Mononuclear cell (primary cell): ENCODE measurements around the gene TNNI3. TPM values are rescaled to one million over a fixed set of nuclear protein-coding genes. Genes with fewer than 3 reads are reported as not detected.

ENCODE experiments used
- H3K27me3 ChIP-seq: 2 replicates; pipeline ENCODE4 v1.6.0; 2011; ENCODE audit warnings: low read length, control low read depth; ENCODE audit not compliant: insufficient read depth
- H3K4me1 ChIP-seq: 2 replicates; pipeline ENCODE4 v1.5.1; 2011; ENCODE audit warnings: mild to moderate bottlenecking, low read length, control low read depth; ENCODE audit not compliant: insufficient read depth
- H3K4me3 ChIP-seq: 2 replicates; pipeline ENCODE4 v1.5.1; 2011; ENCODE audit warnings: mild to moderate bottlenecking, low read length, moderate library complexity
- H3K9me3 ChIP-seq: 2 replicates; pipeline ENCODE4 v1.5.1; 2011; ENCODE audit warnings: low read depth, mild to moderate bottlenecking, control low read depth, low read length
- total RNA-seq: library from RNA; depleted of rRNA; stranded (reverse); fragments of >200 nt; gene quantifications from one replicate; pipeline ENCODE4 v1.2.3, GENCODE V29; 2012

Gene TNNI3
- total RNA-seq, 1 donor = not detected

DNA sequence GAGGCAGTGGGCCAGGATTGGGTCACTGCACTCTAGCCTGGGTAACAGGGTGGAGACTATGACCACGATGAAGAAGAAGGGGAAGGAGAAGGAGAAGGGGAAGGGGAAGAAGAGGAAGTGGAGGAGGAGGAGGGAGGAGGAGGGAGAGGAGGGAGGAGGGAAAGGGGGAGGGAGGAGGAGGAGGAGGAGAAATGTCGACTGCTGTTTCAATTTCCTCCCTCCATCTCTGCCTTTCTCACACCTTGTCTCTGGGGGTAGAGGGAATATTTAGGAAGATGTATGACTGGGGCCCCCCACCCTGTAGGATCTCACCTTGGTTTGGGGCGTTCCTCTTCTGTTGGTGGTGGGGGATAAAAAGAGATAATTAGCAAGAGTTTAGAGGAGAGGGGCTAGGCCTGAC lies 12.3 kb downstream of the TNNI3 start:
- H3K9me3 ChIP-seq = no peaks in the 10 kb centered on the region
- H3K27me3 ChIP-seq = peaks cover 16% of the 10 kb centered on the region
- no peak overlapping the region for H3K4me3 ChIP-seq
- H3K4me1 ChIP-seq = peaks cover 11% of the 10 kb centered on the region

DNA sequence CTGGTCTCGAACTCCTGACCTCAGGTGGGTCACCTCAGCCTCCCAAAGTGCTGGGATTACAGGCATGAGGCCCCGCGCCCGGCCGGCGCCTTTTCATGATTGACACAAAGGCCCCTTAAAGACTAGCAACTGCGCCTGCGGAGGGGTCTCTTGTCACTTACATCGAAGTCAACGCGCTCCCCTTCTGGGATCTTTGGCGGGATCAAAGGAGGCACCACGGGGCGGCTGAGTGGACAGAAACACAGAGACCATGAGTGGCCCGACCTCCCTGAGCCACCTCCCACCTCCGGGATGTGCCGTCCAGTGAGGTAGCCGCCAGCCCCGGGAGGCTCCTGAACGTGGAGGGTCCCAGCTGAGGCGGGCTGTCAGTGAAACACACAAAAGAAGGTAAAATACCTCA lies 15.8 kb downstream of the TNNI3 start:
- H3K9me3 ChIP-seq = no peaks in the 10 kb centered on the region
- peaks cover 11% of the 10 kb centered on the region for H3K4me1 ChIP-seq
- H3K27me3 ChIP-seq = peaks cover 16% of the 10 kb centered on the region
- H3K4me3 ChIP-seq = no peak overlapping the region

DNA sequence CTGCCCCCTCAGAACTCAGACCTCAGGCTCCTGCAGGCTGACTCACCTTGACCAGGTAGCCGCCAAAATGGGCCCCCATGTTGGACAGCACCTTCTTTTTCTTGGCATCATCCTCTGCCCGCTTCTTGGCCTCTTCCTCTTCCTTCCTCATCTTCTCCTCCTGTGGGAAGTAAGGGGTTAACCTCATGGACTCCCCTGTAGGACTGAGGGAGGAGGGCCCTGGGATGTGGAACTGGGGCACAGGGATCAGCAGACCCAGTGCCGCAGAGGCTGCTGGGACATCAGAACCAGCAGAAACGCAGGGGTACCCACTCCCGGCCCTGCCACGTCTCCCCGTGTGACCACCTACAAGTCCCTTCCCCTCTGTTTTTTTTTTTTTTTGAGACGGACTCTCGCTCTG lies 19.6 kb downstream of the TNNI3 start:
- H3K4me1 ChIP-seq = no peaks in the 10 kb centered on the region
- peaks cover 7% of the 10 kb centered on the region for H3K27me3 ChIP-seq
- H3K9me3 ChIP-seq = no peaks in the 10 kb centered on the region
- H3K4me3 ChIP-seq = no peak overlapping the region

DNA sequence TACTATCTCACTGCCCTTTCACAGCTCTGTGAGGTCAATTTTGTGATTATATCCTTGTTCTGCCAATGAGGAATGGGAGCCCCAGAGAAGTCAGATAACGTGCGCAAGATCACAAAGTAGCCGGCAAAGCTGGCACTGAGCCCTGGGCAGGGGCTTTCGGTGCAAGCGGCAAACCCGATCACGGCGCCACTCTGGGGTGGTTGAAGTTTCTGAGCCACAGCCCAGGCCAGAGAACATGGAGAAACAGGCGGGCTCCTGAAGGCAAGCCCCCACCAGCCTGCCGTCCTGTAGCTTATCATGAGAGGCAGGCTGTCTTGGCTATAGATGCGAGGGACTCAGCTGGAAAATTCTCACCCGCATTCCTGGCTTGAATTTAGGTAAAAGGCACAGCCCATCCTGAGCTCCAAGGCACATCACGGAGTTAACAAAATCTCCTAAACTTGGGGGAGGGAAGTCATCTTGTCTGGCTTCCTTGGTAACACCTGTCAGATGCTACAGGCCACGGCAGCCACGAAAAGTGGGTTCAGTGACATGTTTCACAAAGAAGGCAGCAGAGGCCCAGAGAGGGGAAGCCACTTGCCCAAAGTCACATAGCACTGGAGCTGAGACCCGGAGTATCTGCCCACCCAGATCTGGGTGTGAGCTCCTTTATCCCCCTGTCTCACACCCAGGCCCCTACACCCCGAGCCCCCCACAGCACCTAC lies 21.0 kb downstream of the TNNI3 start:
- Histone ChIP-seq H3K4me1 (no peaks in the 10 kb centered on the region), H3K4me3 (no peak overlapping the region), H3K9me3 (no peaks in the 10 kb centered on the region), H3K27me3 (peaks cover 3% of the 10 kb centered on the region)

DNA sequence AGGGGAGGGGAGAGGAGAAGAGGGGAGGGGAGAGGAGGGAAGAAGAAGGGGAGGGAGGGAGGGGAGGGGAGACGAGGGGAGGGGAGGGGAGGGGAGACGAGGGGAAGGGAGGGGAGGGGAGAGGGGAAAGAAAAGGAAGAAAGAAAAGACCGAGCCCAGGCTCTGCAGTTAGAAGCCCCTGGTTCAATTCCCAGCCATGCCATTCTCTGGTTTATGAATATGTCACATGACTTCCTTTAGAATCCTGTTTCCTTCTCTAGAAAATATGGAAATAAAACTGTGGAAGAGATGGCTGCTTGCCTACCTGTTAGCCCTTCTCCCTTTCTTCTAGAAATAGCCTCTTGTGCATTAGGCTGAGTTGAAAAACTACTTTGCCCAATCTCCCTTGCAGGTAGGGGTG lies 22.8 kb downstream of the TNNI3 start:
- H3K9me3 ChIP-seq = no peaks in the 10 kb centered on the region
- H3K4me1 ChIP-seq = no peaks in the 10 kb centered on the region
- H3K27me3 ChIP-seq = peaks cover 7% of the 10 kb centered on the region
- no peak overlapping the region for H3K4me3 ChIP-seq

DNA sequence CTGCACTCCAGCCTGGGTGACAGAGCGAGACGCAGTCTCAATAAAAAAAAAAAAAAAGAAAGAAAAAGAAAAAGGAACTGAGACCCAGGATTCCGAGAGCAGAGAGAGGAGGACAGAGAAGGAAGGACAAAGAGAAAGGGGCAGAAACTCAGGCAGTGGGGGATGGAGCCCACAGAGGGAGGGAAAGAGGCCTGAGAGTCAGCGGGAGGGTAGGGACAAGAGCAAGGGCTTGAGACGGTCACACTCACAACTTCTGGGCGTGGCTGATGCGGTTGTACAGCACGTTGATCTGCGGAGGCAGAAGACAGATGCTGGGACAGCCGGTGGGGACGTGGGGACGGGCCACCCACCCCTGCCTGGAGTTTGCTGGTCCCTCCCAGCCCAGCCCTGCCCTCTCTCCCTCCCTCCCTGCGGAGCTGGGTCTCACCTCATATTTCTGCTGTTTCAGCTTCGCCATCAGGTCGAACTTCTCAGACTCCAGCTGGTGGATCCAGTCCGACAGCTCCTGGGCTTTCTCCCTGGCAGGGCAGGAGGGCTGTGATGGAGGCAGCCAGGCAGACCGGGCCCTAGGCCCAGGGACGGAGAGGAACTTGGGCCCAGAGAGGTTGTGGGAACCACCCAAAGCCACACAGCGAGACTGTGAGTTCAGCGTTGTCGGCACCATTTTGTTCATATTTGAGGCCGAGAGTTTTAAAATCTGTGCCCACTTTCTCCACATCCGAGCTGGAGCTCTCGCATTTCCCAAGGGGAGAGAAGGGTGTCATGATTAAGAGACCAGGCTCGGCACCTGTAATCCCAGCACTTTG lies 23.7 kb downstream of the TNNI3 start:
- Histone ChIP-seq H3K4me1 (no peaks in the 10 kb centered on the region), H3K9me3 (no peaks in the 10 kb centered on the region), H3K27me3 (peaks cover 7% of the 10 kb centered on the region)

DNA sequence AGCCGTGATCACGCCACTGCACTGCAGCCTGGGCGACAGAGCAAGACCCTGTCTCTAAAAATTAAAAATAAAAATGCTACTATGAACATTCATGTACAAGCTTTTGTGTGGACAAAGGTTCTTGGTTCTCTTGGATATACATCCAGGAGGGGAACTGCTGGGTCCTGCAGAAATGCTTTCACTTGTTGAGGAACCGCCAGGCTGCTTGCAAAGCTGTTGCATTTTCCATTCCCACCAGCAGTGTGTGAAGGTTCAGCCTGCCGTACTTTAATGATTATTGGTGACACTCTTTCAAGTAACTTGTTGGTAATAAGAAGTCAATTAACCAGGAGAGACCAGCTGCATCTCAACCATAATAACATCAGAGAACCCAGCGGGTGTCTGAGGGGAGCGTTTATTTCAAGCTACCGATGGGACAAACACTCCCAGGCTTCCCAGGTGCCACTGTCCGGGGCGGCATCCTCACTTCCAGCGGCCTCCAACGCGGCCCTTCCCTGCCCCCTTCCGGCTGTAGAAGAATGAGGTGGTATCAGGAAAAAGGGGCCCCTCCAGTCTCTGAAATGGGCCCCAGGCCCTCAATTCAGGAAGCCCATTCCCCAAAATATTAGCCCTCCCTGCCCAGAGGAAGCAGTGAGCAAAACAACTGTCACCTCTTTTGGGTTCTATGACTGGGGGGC lies 24.9 kb downstream of the TNNI3 start:
- Histone ChIP-seq H3K27me3 (peaks cover 7% of the 10 kb centered on the region), H3K4me3 (no peak overlapping the region), H3K9me3 (no peaks in the 10 kb centered on the region), H3K4me1 (no peaks in the 10 kb centered on the region)

More for the DNA sequence above, 23.7 kb downstream of the TNNI3 start:
- H3K4me3 ChIP-seq = no peak overlapping the region

DNA sequence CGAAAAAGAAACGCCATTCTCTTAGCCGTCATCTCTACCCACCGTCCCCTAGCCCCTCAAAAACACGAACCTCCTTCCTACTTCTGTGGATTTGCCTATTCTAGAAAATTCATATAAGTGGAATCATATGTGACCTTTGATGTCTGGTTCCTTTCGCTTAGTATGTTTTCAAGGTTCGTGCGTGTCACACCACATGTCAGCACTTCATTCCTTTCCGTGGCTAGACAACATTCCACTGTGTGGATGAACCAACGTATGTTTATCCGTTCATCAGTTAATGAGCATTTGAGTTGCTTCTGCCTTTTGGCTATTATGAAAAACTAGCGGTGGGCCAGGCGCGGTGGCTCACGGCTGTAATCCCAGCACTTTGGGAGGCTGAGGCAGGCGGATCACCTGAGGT lies 26.1 kb downstream of the TNNI3 start:
- Histone ChIP-seq H3K27me3 (peaks cover 7% of the 10 kb centered on the region), H3K4me3 (no peak overlapping the region), H3K9me3 (no peaks in the 10 kb centered on the region), H3K4me1 (no peaks in the 10 kb centered on the region)

DNA sequence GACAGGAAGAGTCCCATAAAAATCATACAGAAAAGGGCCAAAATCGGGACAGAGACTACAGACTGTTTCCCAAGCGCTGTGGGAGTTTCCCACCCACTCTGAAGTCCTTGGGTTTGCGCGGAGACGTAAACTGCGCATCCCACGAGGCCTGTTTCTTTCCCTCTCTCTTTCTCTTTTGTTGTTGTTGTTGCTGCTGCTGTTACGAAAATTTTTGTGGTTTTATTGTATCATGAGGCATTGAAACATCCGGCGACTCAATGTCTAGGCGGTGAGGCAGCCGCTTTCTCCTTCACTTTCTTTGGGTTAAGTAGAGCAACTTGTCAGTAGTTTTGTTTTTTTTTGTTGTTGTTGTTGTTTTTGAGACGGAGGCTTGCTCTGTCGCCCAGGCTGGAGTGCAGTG lies 38.5 kb downstream of the TNNI3 start:
- no peak overlapping the region for H3K4me3 ChIP-seq
- H3K27me3 ChIP-seq = no peaks in the 10 kb centered on the region
- H3K9me3 ChIP-seq = no peaks in the 10 kb centered on the region
- peaks cover 30% of the 10 kb centered on the region for H3K4me1 ChIP-seq

DNA sequence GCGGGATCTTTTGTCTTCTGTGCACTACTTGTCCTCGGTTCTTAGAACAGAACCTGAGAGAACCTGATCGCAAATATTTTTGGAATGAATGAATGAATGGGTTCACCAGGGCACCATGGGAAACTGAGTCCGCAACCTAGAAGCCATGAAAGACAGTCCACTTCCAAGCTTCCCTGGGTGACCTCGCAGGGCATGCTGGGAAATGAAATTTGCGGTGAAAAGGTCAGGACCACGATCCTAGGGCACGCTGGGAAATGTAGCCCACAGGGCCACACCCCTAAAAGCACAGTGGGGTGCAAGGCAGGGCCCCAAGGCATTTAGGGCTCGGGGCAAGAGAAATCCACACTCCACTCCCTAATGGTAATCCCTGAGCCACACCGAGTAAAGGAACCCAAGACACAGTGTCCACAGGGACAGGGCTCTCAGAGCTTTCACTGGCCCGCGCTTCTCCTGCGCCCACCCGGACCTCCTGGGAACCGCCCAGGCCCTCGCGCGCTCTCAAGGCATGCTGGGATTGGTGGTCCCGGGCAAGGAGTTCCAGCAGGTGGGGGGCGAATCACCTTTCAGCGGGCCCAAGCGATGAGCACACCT lies 39.0 kb downstream of the TNNI3 start:
- peaks cover 30% of the 10 kb centered on the region for H3K4me1 ChIP-seq
- peak overlapping the region; percentile 60 for H3K4me3 ChIP-seq
- no peaks in the 10 kb centered on the region for H3K27me3 ChIP-seq
- H3K9me3 ChIP-seq = no peaks in the 10 kb centered on the region

DNA sequence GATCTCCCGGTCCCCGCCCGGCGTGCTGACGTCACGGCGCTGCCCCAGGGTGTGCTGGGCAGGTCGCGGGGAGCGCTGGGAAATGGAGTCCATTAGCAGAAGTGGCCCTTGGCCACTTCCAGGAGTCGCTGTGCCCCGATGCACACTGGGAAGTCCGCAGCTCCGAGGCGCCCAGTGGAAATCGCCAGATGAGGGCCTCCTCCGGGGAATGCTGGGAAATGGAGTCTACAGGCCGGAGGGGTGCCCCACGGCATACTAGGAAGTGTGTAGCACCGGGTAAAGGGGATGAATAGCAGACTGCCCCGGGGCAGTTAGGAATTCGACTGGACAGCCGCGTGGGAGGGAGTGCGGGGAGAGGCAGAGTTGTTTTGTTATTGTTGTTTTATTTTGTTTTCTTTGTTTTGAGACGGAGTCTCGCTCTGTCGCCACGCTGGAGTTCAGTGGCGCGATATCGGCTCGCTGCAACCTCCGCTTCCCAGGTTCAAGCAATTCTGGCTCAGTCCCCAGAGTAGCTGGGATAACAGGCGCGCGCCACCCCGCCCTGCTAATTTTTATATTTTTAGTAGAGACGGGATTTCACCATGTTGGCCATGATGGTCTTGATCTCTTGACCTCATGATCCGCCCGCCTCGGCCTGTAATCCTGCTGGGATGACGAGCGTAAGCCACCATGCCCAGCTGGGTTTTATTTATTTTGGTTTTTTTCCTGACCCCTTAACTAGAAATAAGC lies 39.7 kb downstream of the TNNI3 start:
- Histone ChIP-seq H3K4me1 (peaks cover 30% of the 10 kb centered on the region), H3K9me3 (no peaks in the 10 kb centered on the region), H3K4me3 (peak overlapping the region; percentile 60), H3K27me3 (no peaks in the 10 kb centered on the region)

DNA sequence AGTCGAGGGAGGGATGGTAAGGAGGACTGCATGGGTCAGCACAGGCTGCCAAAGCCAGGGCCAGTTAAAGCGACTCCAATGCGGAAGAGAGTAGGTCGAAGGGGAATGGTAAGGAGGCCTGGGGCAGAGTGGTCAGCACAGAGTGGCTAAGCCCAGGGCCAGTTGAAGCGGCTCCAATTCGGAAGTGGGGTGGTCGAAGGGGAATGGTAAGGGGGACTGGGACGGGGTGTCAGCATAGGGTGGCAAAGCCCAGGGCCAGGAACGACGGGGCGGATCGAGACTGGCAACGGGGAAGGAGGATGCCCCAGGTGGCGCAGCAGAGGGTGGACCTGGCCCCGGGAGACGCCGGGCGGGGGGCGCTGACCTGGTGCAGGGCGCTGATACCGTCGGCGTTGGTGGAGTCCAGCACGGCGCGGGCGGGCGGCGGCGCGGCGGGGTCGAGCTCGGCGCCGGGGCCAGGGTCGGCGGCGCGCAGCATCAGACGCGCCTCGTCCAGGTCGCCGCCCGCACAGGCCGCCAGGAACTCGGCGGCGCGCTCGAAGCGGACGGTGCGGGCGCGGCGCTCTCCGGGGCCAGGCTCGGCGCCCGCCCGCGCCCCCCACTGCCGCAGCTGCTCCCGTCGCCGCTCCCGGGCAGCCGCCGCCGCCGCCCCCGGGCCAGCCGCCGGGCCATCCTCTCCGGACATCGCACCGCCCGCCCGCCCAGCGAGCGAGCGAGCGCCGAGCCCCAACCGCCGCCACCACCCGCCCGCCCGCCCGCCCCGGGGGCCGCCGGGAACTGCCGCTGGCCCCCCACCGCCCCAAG lies 40.5 kb downstream of the TNNI3 start, which contains the start of gene PPP1R12C:
Gene PPP1R12C (minus strand): TSS at position 779 of the 804 bp plus-strand sequence. CDS start 94 bp downstream, at position 685.
- Histone ChIP-seq H3K27me3 (no peaks in the 10 kb centered on the region), H3K4me1 (peaks cover 30% of the 10 kb centered on the region), H3K4me3 (peak within 1 kb of the TSS; percentile 68), H3K9me3 (no peaks in the 10 kb centered on the region)

DNA sequence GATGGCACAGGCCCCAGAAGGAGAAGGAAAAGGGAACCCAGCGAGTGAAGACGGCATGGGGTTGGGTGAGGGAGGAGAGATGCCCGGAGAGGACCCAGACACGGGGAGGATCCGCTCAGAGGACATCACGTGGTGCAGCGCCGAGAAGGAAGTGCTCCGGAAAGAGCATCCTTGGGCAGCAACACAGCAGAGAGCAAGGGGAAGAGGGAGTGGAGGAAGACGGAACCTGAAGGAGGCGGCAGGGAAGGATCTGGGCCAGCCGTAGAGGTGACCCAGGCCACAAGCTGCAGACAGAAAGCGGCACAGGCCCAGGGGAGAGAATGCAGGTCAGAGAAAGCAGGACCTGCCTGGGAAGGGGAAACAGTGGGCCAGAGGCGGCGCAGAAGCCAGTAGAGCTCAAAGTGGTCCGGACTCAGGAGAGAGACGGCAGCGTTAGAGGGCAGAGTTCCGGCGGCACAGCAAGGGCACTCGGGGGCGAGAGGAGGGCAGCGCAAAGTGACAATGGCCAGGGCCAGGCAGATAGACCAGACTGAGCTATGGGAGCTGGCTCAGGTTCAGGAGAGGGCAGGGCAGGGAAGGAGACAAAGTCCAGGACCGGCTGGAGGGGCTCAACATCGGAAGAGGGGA lies 41.2 kb downstream of the TNNI3 start:
- Histone ChIP-seq H3K4me1 (peaks cover 30% of the 10 kb centered on the region), H3K4me3 (peak overlapping the region; percentile 68), H3K27me3 (no peaks in the 10 kb centered on the region), H3K9me3 (no peaks in the 10 kb centered on the region)
